HEK293 (cell line): ENCODE results near the gene POU4F2.

Experiments used
- CTCF ChIA-PET: fragments of 350-600 bp; formaldehyde crosslinking; extraction: SDS; loops from one replicate; lab custom pipeline; 2021; ENCODE audit warnings: antibody characterized with exemption; lab: Yijun Ruan, JAX
- POLR2A ChIA-PET: fragments of 300-600 bp; formaldehyde crosslinking; extraction: SDS; loops from one replicate; lab custom pipeline; 2020; ENCODE audit warnings: antibody characterized with exemption, inconsistent platforms; lab: Yijun Ruan, JAX
- H3K27ac ChIP-seq: fragments of 200-500 bp; sonication (Bioruptor generic); 2 replicates; pipeline ENCODE4 v1.5.1; 2014; ENCODE audit warnings: low read depth, low read length, control low read depth, inconsistent platforms; ENCODE audit errors: extremely low read depth
- H3K36me3 ChIP-seq, 2 experiments: fragments of 200-500 bp in 1 of 2; sonication (Bioruptor generic) in 1 of 2; 1 replicate in 1 of 2; 2 replicates in 1 of 2; pipeline ENCODE4 v1.5.1; 2014 to 2017; ENCODE audit warnings: inconsistent platforms in 2 of 2, low read length in 2 of 2; ENCODE audit not compliant: control insufficient read depth in 2 of 2, insufficient read depth in 1 of 2
- H3K4me1 ChIP-seq: fragments of 200-500 bp; sonication (Bioruptor generic); 2 replicates; pipeline ENCODE4 v1.5.1; 2014; ENCODE audit warnings: mild to moderate bottlenecking, low read length, inconsistent platforms; ENCODE audit not compliant: control insufficient read depth, insufficient read depth
- H3K4me3 ChIP-seq: 2 replicates; pipeline ENCODE4 v1.5.1; 2011; ENCODE audit warnings: low read depth, mild to moderate bottlenecking, control low read depth, low read length, moderate library complexity
- H3K9me3 ChIP-seq: fragments of 200-500 bp; sonication (Bioruptor generic); 2 replicates; pipeline ENCODE4 v1.5.1; 2014; ENCODE audit warnings: low read depth, low read length, inconsistent platforms; ENCODE audit not compliant: control insufficient read depth, insufficient read depth
- ATF2 ChIP-seq: fragments of 450-650 bp; formaldehyde crosslinking; IDR thresholded peaks from 2 replicates; pipeline ENCODE4 v1.5.1; 2016; ENCODE audit warnings: missing biosample characterization, missing genetic modification characterization, low read depth
- GFI1B ChIP-seq: fragments of 450-650 bp; formaldehyde crosslinking; IDR thresholded peaks from 2 replicates; pipeline ENCODE4 v1.5.1; 2016; ENCODE audit warnings: missing biosample characterization, missing genetic modification characterization
- GLIS1 ChIP-seq: fragments of 450-650 bp; formaldehyde crosslinking; IDR thresholded peaks from 2 replicates; pipeline ENCODE4 v1.5.1; 2016; ENCODE audit warnings: missing biosample characterization, missing genetic modification characterization
- GLIS2 ChIP-seq: fragments of 450-650 bp; formaldehyde crosslinking; IDR thresholded peaks from 2 replicates; pipeline ENCODE4 v1.5.1; 2016; ENCODE audit warnings: missing biosample characterization, missing genetic modification characterization
- HIC1 ChIP-seq: fragments of 450-650 bp; formaldehyde crosslinking; IDR thresholded peaks from 2 replicates; pipeline ENCODE4 v1.5.1; 2016; ENCODE audit warnings: missing biosample characterization, missing genetic modification characterization
- PRDM2 ChIP-seq: fragments of 450-650 bp; formaldehyde crosslinking; IDR thresholded peaks from 2 replicates; pipeline ENCODE4 v1.5.1; 2016; ENCODE audit warnings: missing biosample characterization, missing genetic modification characterization, borderline replicate concordance
- RBAK ChIP-seq: fragments of 450-650 bp; formaldehyde crosslinking; IDR thresholded peaks from 2 replicates; pipeline ENCODE4 v1.5.1; 2016; ENCODE audit warnings: missing biosample characterization, missing genetic modification characterization
- SP3 ChIP-seq: fragments of 450-650 bp; formaldehyde crosslinking; IDR thresholded peaks from 2 replicates; pipeline ENCODE4 v1.5.1; 2016; ENCODE audit warnings: missing biosample characterization, missing genetic modification characterization
- WT1 ChIP-seq: fragments of 450-650 bp; formaldehyde crosslinking; IDR thresholded peaks from 2 replicates; pipeline ENCODE4 v1.5.1; 2016; ENCODE audit warnings: missing biosample characterization, missing genetic modification characterization
- ZFHX2 ChIP-seq: fragments of 450-650 bp; formaldehyde crosslinking; conservative IDR thresholded peaks from 2 replicates; pipeline ENCODE4 v1.5.1; 2016; ENCODE audit warnings: missing biosample characterization, missing genetic modification characterization
- ZNF292 ChIP-seq: fragments of 450-650 bp; formaldehyde crosslinking; IDR thresholded peaks from 2 replicates; pipeline ENCODE4 v1.5.1; 2016; ENCODE audit warnings: low read depth, missing biosample characterization, missing genetic modification characterization, borderline replicate concordance
- ZNF302 ChIP-seq: fragments of 450-650 bp; formaldehyde crosslinking; IDR thresholded peaks from 2 replicates; pipeline ENCODE4 v1.5.1; 2016; ENCODE audit warnings: missing biosample characterization, missing genetic modification characterization, low read depth
- ZNF449 ChIP-seq: fragments of 450-650 bp; formaldehyde crosslinking; IDR thresholded peaks from 2 replicates; pipeline ENCODE4 v1.5.1; 2017; ENCODE audit warnings: missing biosample characterization, mild to moderate bottlenecking, missing genetic modification characterization, moderate library complexity
- ZNF514 ChIP-seq: fragments of 450-650 bp; formaldehyde crosslinking; IDR thresholded peaks from 2 replicates; pipeline ENCODE4 v1.5.1; 2016; ENCODE audit warnings: missing biosample characterization, missing genetic modification characterization
- ZNF549 ChIP-seq: fragments of 450-650 bp; IDR thresholded peaks from 2 replicates; pipeline ENCODE4 v1.5.1; 2018; ENCODE audit warnings: missing biosample characterization, missing genetic modification characterization, mild to moderate bottlenecking, inconsistent platforms, moderate library complexity
- ZNF658 ChIP-seq: fragments of 450-650 bp; formaldehyde crosslinking; IDR thresholded peaks from 2 replicates; pipeline ENCODE4; 2016; ENCODE audit warnings: missing biosample characterization, missing genetic modification characterization
- ZNF768 ChIP-seq: fragments of 450-650 bp; formaldehyde crosslinking; IDR thresholded peaks from 2 replicates; pipeline ENCODE4 v1.5.1; 2018; ENCODE audit warnings: missing biosample characterization, mild to moderate bottlenecking, missing genetic modification characterization
- ZNF785 ChIP-seq: fragments of 450-650 bp; formaldehyde crosslinking; IDR thresholded peaks from 2 replicates; pipeline ENCODE4 v1.5.1; 2016; ENCODE audit warnings: missing biosample characterization, missing genetic modification characterization

Gene POU4F2

GRCh38 chr4:146637621-146638332 is 916 bp upstream of the POU4F2 start (continued):
- no peak for TF ChIP-seq PRDM2 (tag by site-specific recombination)
- TF ChIP-seq HIC1 (tag by site-specific recombination): no peak
- no peak for TF ChIP-seq GFI1B (tag by site-specific recombination)

GRCh38 chr4:146638333-146638785 is 334 bp upstream of the POU4F2 start:
- CTCF ChIA-PET: no interaction called here
- POLR2A ChIA-PET: no interaction called here
- Histone ChIP-seq H3K9me3 (no peaks in the 10 kb centered on the region), H3K27ac (no peak overlapping the region), H3K4me3 (peak overlapping the region; percentile 32), H3K36me3 (no peaks in the 10 kb centered on the region), H3K4me1 (no peaks in the 10 kb centered on the region)
- no peak for TF ChIP-seq ZNF302 (tag by site-specific recombination)
- no peak for TF ChIP-seq ZNF514 (tag by site-specific recombination)
- TF ChIP-seq ZNF785 (tag by site-specific recombination): no peak
- no peak for TF ChIP-seq ATF2 (tag by site-specific recombination)
- no peak for TF ChIP-seq PRDM2 (tag by site-specific recombination)
- TF ChIP-seq ZNF768 (tag by site-specific recombination): no peak
- TF ChIP-seq ZNF449: 0 out of 2 replicates have a peak, but pooled peaks have one; percentile 1
- TF ChIP-seq ZNF549: no peak
- TF ChIP-seq GLIS1 (tag by site-specific recombination): peak; percentile 19; the same call in 1 of the 2 replicates
- no peak for TF ChIP-seq WT1 (tag by site-specific recombination)
- no peak for TF ChIP-seq RBAK (tag by site-specific recombination)
- TF ChIP-seq ZFHX2 (tag by site-specific recombination): peak; percentile 62
- TF ChIP-seq ZNF292 (tag by site-specific recombination): no peak
- TF ChIP-seq SP3 (tag by site-specific recombination): peak; percentile 42
- no peak for TF ChIP-seq ZNF658 (tag by site-specific recombination)
- TF ChIP-seq GLIS2 (tag by site-specific recombination): peak; percentile 69
